OCI-LY7 (cell line): ENCODE data around the gene SLC12A3.

Experiments
- CTCF ChIP-seq: fragments of 200-600 bp; sonication (generic); conservative IDR thresholded peaks from 2 replicates; pipeline ENCODE4 v1.5.1; 2014; ENCODE audit warnings: mild to moderate bottlenecking, antibody characterized with exemption, low read length, moderate library complexity, mixed read lengths
- EZH2phosphoT487 ChIP-seq: fragments of 200-600 bp; sonication (generic); IDR thresholded peaks from 2 replicates; pipeline ENCODE4 v1.6.1; 2018; ENCODE audit warnings: low read depth, borderline replicate concordance, mild to moderate bottlenecking, mixed run types, antibody characterized with exemption, low read length, moderate library complexity, mixed read lengths

- TF ChIP-seq CTCF (no peak), EZH2phosphoT487 (no peak)
Measured at GRCh38 chr16:56947604-56947995, 82.6 kb downstream of the SLC12A3 start.
